ENCODE measurements around the gene PAX4. TPM values are rescaled to one million over a fixed set of nuclear protein-coding genes. Genes with fewer than 3 reads are reported as not detected.

PAX4 gene
- total RNA-seq, 1 donor from 2014 or later, result 3.4 TPM

DNA sequence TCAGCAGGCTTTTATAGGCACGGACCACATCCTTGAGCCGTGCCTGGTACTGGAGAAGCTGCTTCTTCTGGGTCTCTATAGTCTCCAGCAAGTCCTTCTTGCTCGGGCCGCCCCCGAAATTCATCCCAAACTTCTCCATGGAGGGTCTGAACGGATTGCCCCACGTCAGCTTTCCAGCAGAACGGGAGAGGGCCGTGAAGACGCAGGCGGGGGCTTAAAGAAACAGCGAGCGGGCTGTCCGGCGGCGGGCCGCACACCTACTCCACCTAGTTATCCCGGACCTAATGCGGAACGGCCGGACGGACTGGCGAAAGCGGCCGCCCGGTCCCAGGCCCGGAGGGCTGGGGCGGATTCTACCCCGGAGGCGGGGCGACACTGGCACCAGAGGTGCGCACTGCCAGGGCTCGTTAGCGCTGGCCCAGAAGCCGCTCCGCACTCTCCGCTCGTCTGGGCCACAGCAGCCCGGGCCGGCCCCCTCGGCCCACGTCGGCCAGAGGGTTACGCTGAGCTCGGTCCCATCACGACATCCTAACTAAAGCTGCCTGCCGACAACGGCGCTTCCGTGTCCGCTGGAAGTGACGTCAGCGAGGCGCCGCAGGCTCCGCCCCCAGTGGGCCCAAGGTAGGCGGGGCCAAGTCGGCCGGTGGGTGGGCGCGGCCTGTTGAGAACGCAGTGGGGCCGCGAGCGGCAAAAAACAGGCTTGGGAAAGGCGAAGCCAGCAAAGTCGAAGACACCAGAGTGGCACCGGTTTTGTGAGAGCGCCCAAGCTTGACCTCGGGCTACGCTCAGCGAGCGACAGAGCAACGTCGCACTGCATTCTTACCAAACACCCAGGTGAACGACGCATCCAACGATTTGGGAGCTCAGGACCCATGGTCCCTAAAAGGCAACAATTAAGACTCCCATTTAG is 32.6 kb downstream of the PAX4 start, which contains the start of gene GCC1:
TSS of gene GCC1 (minus strand) at position 553 of the 910 bp plus-strand sequence. CDS start at position 139, 414 bp downstream.
- Mint-ChIP-seq H3K9me3 (no peaks in the 10 kb centered on the region), H3K27ac (peak within 1 kb of the TSS; percentile 88), H3K36me3 (peaks cover 11% of the 10 kb centered on the region), H3K4me1 (ENCODE audit: unreplicated experiment) (peaks cover 32% of the 10 kb centered on the region), H3K27me3 (no peaks in the 10 kb centered on the region), H3K4me3 (peak within 1 kb of the TSS; percentile 95)
- DNase-seq (ENCODE audit: extremely low spot score, unreplicated experiment), result peak; percentile 97
- TF ChIP-seq, protein P1, sequence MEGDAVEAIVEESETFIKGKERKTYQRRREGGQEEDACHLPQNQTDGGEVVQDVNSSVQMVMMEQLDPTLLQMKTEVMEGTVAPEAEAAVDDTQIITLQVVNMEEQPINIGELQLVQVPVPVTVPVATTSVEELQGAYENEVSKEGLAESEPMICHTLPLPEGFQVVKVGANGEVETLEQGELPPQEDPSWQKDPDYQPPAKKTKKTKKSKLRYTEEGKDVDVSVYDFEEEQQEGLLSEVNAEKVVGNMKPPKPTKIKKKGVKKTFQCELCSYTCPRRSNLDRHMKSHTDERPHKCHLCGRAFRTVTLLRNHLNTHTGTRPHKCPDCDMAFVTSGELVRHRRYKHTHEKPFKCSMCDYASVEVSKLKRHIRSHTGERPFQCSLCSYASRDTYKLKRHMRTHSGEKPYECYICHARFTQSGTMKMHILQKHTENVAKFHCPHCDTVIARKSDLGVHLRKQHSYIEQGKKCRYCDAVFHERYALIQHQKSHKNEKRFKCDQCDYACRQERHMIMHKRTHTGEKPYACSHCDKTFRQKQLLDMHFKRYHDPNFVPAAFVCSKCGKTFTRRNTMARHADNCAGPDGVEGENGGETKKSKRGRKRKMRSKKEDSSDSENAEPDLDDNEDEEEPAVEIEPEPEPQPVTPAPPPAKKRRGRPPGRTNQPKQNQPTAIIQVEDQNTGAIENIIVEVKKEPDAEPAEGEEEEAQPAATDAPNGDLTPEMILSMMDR (conservative IDR thresholded peaks at IDR 0.05), result no peak

DNA sequence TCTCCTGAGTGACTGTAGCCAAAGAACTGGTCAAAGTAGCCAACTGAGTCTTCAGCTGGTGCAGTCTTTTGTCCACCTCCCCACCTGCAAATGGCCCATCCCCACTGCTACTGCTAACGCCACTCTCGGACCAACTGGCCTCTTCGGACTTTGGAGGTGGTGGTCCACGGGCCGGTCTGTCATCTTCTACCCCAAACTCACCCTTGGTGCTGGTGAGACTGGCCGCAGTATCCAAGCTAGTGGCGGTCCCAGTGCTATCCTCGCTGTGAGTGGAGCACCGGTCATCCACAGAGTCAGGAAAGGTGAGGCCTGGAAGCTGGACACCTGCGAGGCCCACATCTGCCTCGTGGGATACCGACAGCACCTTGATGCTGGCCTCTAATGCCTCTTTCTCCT is 33.3 kb downstream of the PAX4 start:
- TF ChIP-seq, protein P1 (conservative IDR thresholded peaks at IDR 0.05), result no peak
- H3K36me3 Mint-ChIP-seq, result peaks cover 8% of the 10 kb centered on the region
- H3K4me3 Mint-ChIP-seq, result peak overlapping the region; percentile 95
- peaks cover 28% of the 10 kb centered on the region for H3K4me1 Mint-ChIP-seq (ENCODE audit: unreplicated experiment)
- no peaks in the 10 kb centered on the region for H3K27me3 Mint-ChIP-seq
- DNase-seq (ENCODE audit: extremely low spot score, unreplicated experiment), result no peak
- H3K9me3 Mint-ChIP-seq, result no peaks in the 10 kb centered on the region
- peak overlapping the region; percentile 88 for H3K27ac Mint-ChIP-seq

DNA sequence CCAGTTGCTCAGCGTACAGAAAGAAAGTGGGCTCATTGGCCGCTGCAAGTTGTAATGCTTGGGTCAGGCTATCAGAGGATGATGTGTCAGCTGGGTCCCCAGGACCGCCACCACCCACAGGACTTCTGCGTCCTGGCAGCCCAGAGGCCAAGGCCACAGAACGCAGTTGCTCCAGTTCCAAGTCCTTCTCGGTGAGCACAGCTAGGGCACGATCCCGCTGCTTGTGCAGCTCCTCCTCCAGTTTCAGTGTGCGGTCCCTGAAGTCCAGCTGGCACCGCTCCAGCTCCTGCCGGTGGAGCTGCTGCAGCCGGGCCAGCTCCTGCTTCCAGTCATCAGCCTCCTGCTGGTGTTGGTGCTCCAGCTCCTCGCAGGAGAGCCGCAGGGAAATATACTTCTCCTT is 35.6 kb downstream of the PAX4 start:
- no peak for DNase-seq (ENCODE audit: extremely low spot score, unreplicated experiment)
- H3K9me3 Mint-ChIP-seq, result no peaks in the 10 kb centered on the region
- H3K36me3 Mint-ChIP-seq, result peaks cover 13% of the 10 kb centered on the region
- H3K27ac Mint-ChIP-seq, result no peak overlapping the region
- TF ChIP-seq, protein P1 (conservative IDR thresholded peaks at IDR 0.05), result no peak
- H3K4me1 Mint-ChIP-seq (ENCODE audit: unreplicated experiment), result peaks cover 27% of the 10 kb centered on the region
- H3K27me3 Mint-ChIP-seq, result no peaks in the 10 kb centered on the region
- no peak overlapping the region for H3K4me3 Mint-ChIP-seq

GRCh38 chr7:127581716-127582115 is 36.2 kb downstream of the PAX4 start:
- peaks cover 27% of the 10 kb centered on the region for H3K4me1 Mint-ChIP-seq (ENCODE audit: unreplicated experiment)
- TF ChIP-seq, protein P1 (conservative IDR thresholded peaks at IDR 0.05), result no peak
- no peak for DNase-seq (ENCODE audit: extremely low spot score, unreplicated experiment)
- no peaks in the 10 kb centered on the region for H3K9me3 Mint-ChIP-seq
- no peak overlapping the region for H3K27ac Mint-ChIP-seq
- H3K27me3 Mint-ChIP-seq, result no peaks in the 10 kb centered on the region
- peaks cover 17% of the 10 kb centered on the region for H3K36me3 Mint-ChIP-seq
- peak overlapping the region; percentile 2 for H3K4me3 Mint-ChIP-seq

DNA sequence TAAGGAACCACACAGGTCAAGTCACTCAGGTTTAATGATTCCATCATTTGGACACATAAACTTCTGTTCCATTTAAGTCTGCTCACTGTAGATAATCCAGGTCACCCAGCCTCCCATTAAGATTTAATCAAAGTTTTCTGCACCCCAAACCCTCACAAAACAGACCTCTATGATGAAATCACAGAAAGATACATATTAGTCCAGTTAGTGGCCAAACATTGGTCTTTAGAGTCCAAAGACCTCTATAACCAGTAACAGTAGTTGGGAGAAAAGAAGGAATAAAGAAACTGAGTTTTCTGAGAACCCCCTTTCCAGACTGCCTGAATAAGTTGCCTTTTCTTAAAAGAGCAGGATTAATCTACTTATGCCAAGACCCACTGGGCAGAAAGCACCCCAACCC is 37.3 kb downstream of the PAX4 start:
- Mint-ChIP-seq H3K27ac (no peak overlapping the region), H3K27me3 (no peaks in the 10 kb centered on the region), H3K4me3 (no peak overlapping the region), H3K4me1 (ENCODE audit: unreplicated experiment) (peaks cover 27% of the 10 kb centered on the region), H3K36me3 (peaks cover 19% of the 10 kb centered on the region), H3K9me3 (no peaks in the 10 kb centered on the region)
- no peak for DNase-seq (ENCODE audit: extremely low spot score, unreplicated experiment)
- TF ChIP-seq, protein P1 (conservative IDR thresholded peaks at IDR 0.05), result no peak
